GM18873 (cell line): ENCODE measurements around the gene SLC16A6.
"Not testable (repeated sequence)": the region's sequence is repeated elsewhere in the genome, so short reads cannot be mapped to it uniquely, and the experiment has no call there.

Experiments
- ATAC-seq: cut with Tn5 transposase; IDR thresholded peaks from one replicate; pipeline ENCODE4 v1.9.1; 2021; ENCODE audit warnings: mild to moderate bottlenecking, moderate library complexity, moderate number of reproducible peaks; ENCODE audit not compliant: unreplicated experiment, low FRiP score

SLC16A6 gene

GRCh38 chr17:68315930-68316329 is 25.0 kb upstream of the SLC16A6 start:
- ATAC-seq = no peak

- ATAC-seq = no peak
Observed at GRCh38 chr17:68314916-68315535, 24.1 kb upstream of the SLC16A6 start.

- no peak for ATAC-seq
Observed at GRCh38 chr17:68310152-68310551, 19.2 kb upstream of the SLC16A6 start.

GRCh38 chr17:68309066-68309670 is 18.2 kb upstream of the SLC16A6 start:
- not testable (repeated sequence) for ATAC-seq

GRCh38 chr17:68308486-68308885 is 17.6 kb upstream of the SLC16A6 start:
- not testable (repeated sequence) for ATAC-seq

- no peak for ATAC-seq
Observed at GRCh38 chr17:68307443-68307842, 16.5 kb upstream of the SLC16A6 start.

- no peak for ATAC-seq
Observed at GRCh38 chr17:68306819-68307218, 15.9 kb upstream of the SLC16A6 start.

GRCh38 chr17:68305142-68305541 is 14.2 kb upstream of the SLC16A6 start:
- ATAC-seq = no peak

- no peak for ATAC-seq
Observed at GRCh38 chr17:68304706-68305105, 13.8 kb upstream of the SLC16A6 start.

GRCh38 chr17:68302666-68303065 is 11.7 kb upstream of the SLC16A6 start:
- no peak for ATAC-seq

- no peak for ATAC-seq
Observed at GRCh38 chr17:68302066-68302564, 11.2 kb upstream of the SLC16A6 start.

GRCh38 chr17:68301438-68301959 is 10.6 kb upstream of the SLC16A6 start:
- ATAC-seq = no peak

GRCh38 chr17:68299817-68300216 is 8.9 kb upstream of the SLC16A6 start:
- ATAC-seq = no peak

- ATAC-seq = no peak
Observed at GRCh38 chr17:68298601-68299000, 7.7 kb upstream of the SLC16A6 start.

GRCh38 chr17:68297195-68297594 is 6.3 kb upstream of the SLC16A6 start:
- no peak for ATAC-seq

- no peak for ATAC-seq
Observed at GRCh38 chr17:68296217-68297191, 5.6 kb upstream of the SLC16A6 start.

- ATAC-seq = no peak
Observed at GRCh38 chr17:68295086-68295485, 4.2 kb upstream of the SLC16A6 start.

GRCh38 chr17:68294617-68295016 is 3.7 kb upstream of the SLC16A6 start:
- ATAC-seq = no peak

- ATAC-seq = no peak
Observed at GRCh38 chr17:68294196-68294555, 3.2 kb upstream of the SLC16A6 start.

- ATAC-seq = no peak
Observed at GRCh38 chr17:68293490-68294195, 2.7 kb upstream of the SLC16A6 start.
